K562 (cell line): ENCODE results near the gene LRTM1. TPM values are rescaled to one million over a fixed set of nuclear protein-coding genes. Genes with fewer than 3 reads are reported as not detected.

ENCODE experiments used
- CTCF ChIP-seq, 3 experiments: IDR thresholded peaks in 2 of 3; conservative IDR thresholded peaks in 1 of 3; 2 replicates each; pipeline ENCODE4 v1.5.1; 2011 to 2012; ENCODE audit warnings: low read length in 3 of 3, mild to moderate bottlenecking in 3 of 3, control low read depth in 2 of 3, improper control_type of control experiment in 1 of 3, inconsistent platforms in 1 of 3, low read depth in 1 of 3, mixed read lengths in 1 of 3, moderate library complexity in 1 of 3; ENCODE audit not compliant: insufficient read depth in 2 of 3
- CXXC5 ChIP-seq: fragments of 250-450 bp; sonication (Bioruptor Pico); IDR thresholded peaks from 2 replicates; pipeline ENCODE4 v1.8.0; 2022; ENCODE audit warnings: inconsistent platforms, mild to moderate bottlenecking, moderate library complexity
- E2F1 ChIP-seq: sonication (generic); formaldehyde crosslinking; IDR thresholded peaks from 2 replicates; pipeline ENCODE4 v1.8.1; 2023; ENCODE audit warnings: mild to moderate bottlenecking, missing genetic modification reagents, moderate library complexity
- FOSL1 ChIP-seq: fragments of 200-800 bp; sonication (Bioruptor generic); conservative IDR thresholded peaks from 2 replicates; pipeline ENCODE4 v1.6.1; 2016; ENCODE audit warnings: missing genetic modification characterization, missing compliant biosample characterization
- HCFC1 ChIP-seq: IDR thresholded peaks from 2 replicates; pipeline ENCODE4 v1.6.1; 2012; ENCODE audit warnings: low read depth, low read length, improper control_type of control experiment
- HOXB6 ChIP-seq: fragments of 250-450 bp; sonication (Bioruptor Pico); IDR thresholded peaks from 2 replicates; pipeline ENCODE4 v1.5.1; 2022; ENCODE audit warnings: mild to moderate bottlenecking, borderline replicate concordance
- JUN ChIP-seq, 2 experiments: sonication (generic) in 1 of 2; formaldehyde crosslinking in 1 of 2; IDR thresholded peaks; 2 replicates each; pipeline versions ENCODE4 v1.6.1 to v1.8.0; 2012 to 2022; ENCODE audit warnings: borderline replicate concordance in 2 of 2, mild to moderate bottlenecking in 2 of 2, improper control_type of control experiment in 1 of 2, low read depth in 1 of 2, low read length in 1 of 2, missing genetic modification reagents in 1 of 2
- JUNB ChIP-seq: fragments of 450-650 bp; formaldehyde crosslinking; conservative IDR thresholded peaks from 2 replicates; pipeline ENCODE4 v1.4.0; 2020; ENCODE audit warnings: mild to moderate bottlenecking
- JUND ChIP-seq, 2 experiments: IDR thresholded peaks; 2 replicates in 1 of 2; 3 replicates in 1 of 2; pipeline ENCODE4 v1.6.1; 2011; ENCODE audit warnings: borderline replicate concordance in 2 of 2, low read depth in 2 of 2, low read length in 2 of 2, improper control_type of control experiment in 1 of 2, missing biosample characterization in 1 of 2, missing genetic modification characterization in 1 of 2, missing genetic modification reagents in 1 of 2
- NFE2 ChIP-seq: IDR thresholded peaks from 2 replicates; pipeline ENCODE4 v1.6.1; 2014; ENCODE audit warnings: antibody characterized with exemption, low read depth
- PRDM10 ChIP-seq: fragments of 450-650 bp; IDR thresholded peaks from 2 replicates; pipeline ENCODE4 v1.6.1; 2018; ENCODE audit not compliant: partially characterized antibody
- TRIM28 ChIP-seq: fragments of 450-650 bp; IDR thresholded peaks from 2 replicates; pipeline ENCODE4 v1.6.1; 2017
- ZBED1 ChIP-seq: IDR thresholded peaks from 2 replicates; pipeline ENCODE4 v1.6.1; 2014
- ZBTB2 ChIP-seq: fragments of 450-650 bp; IDR thresholded peaks from 2 replicates; pipeline ENCODE4 v1.6.1; 2016; ENCODE audit warnings: antibody characterized with exemption
- ZFP30 ChIP-seq: fragments of 250-450 bp; sonication (Bioruptor Pico); IDR thresholded peaks from 2 replicates; pipeline ENCODE4 v1.8.0; 2022; ENCODE audit warnings: moderate library complexity, mild to moderate bottlenecking, inconsistent platforms, borderline replicate concordance
- ZNF140 ChIP-seq: fragments of 250-450 bp; sonication (Bioruptor Pico); IDR thresholded peaks from 2 replicates; pipeline ENCODE4 v1.8.0; 2021; ENCODE audit warnings: moderate library complexity, mild to moderate bottlenecking, inconsistent platforms
- ZNF354B ChIP-seq: fragments of 250-450 bp; sonication (Bioruptor Pico); IDR thresholded peaks from 2 replicates; pipeline ENCODE4 v1.4.0; 2020
- polyA plus RNA-seq, 8 experiments: library from polyadenylated mRNA; depleted of rRNA in 4 of 8; stranded (reverse) in 5 of 8; unstranded in 3 of 8; fragments of >200 nt; fragmentation: Nextera tagmentation in 2 of 8; fragmentation: Illumina TruSeq in 1 of 8; extraction: Ambion mirVana in 2 of 8; extraction: Trizol in 1 of 8; gene quantifications; 2 replicates each; pipeline versions ENCODE4 v1.2.1 to v1.2.3, GENCODE V29; 2011 to 2014; ENCODE audit warnings: inconsistent platforms in 1 of 8, missing spikeins in 1 of 8
- total RNA-seq, 7 experiments: library from RNA; depleted of rRNA in 6 of 7; stranded (reverse); fragments of >200 nt in 6 of 7; fragmentation: Illumina TruSeq in 2 of 7; extraction: Trizol in 2 of 7; gene quantifications; 2 replicates each; pipeline versions ENCODE4 v1.2.1 to v1.2.3, GENCODE V29; 2011 to 2021; ENCODE audit warnings: low replicate concordance in 1 of 7
- TF ChIP-seq, protein P1 (sequence below): sonication (generic); formaldehyde crosslinking; IDR thresholded peaks from 2 replicates; pipeline ENCODE4 v1.4.0; 2020; ENCODE audit warnings: mild to moderate bottlenecking, missing genetic modification reagents

The LRTM1 gene
- total and polyA plus RNA-seq, 9 of the 15 experiments (the other 6 are each of a cell fraction or from before 2014, with no cell fraction given), result not detected

GRCh38 chr3:54891540-54891897, 36.3 kb downstream of the LRTM1 start (continued):
- no peak for TF ChIP-seq ZBTB2
- TF ChIP-seq HOXB6 (CRISPR knock-in tag), result no peak
- TF ChIP-seq CXXC5 (CRISPR knock-in tag), result no peak
- peak; percentile 67 for TF ChIP-seq JUN (IDR thresholded peaks at IDR 0.05; ENCODE audit: borderline replicate concordance, low read depth, low read length)
- TF ChIP-seq JUN (CRISPR knock-in tag; IDR thresholded peaks at IDR 0.05; ENCODE audit: borderline replicate concordance), result no peak
- TF ChIP-seq ZNF140 (CRISPR knock-in tag), result no peak
- peak; percentile 80 for TF ChIP-seq FOSL1 (tag)
- peak; percentile 88 for TF ChIP-seq PRDM10
- TF ChIP-seq CTCF (IDR thresholded peaks at IDR 0.05 in 2 of 3, conservative IDR thresholded peaks at IDR 0.05 in 1 of 3; ENCODE audit: insufficient read depth in 2 of 3, low read depth in 1 of 3, low read length in 3 of 3), result peak; percentile 16 to 47 (median 37); a peak in 4 of 6 replicates
- no peak for TF ChIP-seq ZNF354B (CRISPR knock-in tag)
- no peak for TF ChIP-seq E2F1 (CRISPR knock-in tag)
- TF ChIP-seq JUNB (CRISPR knock-in tag), result 0 out of 2 replicates have a peak, but pooled peaks have one; percentile 47
- TF ChIP-seq, protein P1, sequence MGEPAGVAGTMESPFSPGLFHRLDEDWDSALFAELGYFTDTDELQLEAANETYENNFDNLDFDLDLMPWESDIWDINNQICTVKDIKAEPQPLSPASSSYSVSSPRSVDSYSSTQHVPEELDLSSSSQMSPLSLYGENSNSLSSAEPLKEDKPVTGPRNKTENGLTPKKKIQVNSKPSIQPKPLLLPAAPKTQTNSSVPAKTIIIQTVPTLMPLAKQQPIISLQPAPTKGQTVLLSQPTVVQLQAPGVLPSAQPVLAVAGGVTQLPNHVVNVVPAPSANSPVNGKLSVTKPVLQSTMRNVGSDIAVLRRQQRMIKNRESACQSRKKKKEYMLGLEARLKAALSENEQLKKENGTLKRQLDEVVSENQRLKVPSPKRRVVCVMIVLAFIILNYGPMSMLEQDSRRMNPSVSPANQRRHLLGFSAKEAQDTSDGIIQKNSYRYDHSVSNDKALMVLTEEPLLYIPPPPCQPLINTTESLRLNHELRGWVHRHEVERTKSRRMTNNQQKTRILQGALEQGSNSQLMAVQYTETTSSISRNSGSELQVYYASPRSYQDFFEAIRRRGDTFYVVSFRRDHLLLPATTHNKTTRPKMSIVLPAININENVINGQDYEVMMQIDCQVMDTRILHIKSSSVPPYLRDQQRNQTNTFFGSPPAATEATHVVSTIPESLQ, result no peak
- peak; percentile 35; the same call in 1 of the 2 replicates for TF ChIP-seq NFE2
- TF ChIP-seq TRIM28, result no peak
- no peak for TF ChIP-seq HCFC1
- TF ChIP-seq JUND (IDR thresholded peaks at IDR 0.05; ENCODE audit: borderline replicate concordance, low read depth, low read length), result peak; percentile 94
- TF ChIP-seq JUND (tag; IDR thresholded peaks at IDR 0.05; ENCODE audit: borderline replicate concordance, low read depth, low read length), result peak; percentile 91; the same call in 2 of the 3 replicates
- no peak for TF ChIP-seq ZFP30
- TF ChIP-seq ZBED1, result no peak
